OCI-LY1 (cell line): ENCODE results near the gene MAP1A.
"Not testable (repeated sequence)": the region's sequence is repeated elsewhere in the genome, so short reads cannot be mapped to it uniquely, and the experiment has no call there.

ENCODE experiments used
- H2AFZ ChIP-seq: fragments of 200-600 bp; sonication (generic), shearing (Covaris generic); 2 replicates; pipeline ENCODE4 v1.6.0; 2014; ENCODE audit warnings: antibody characterized with exemption, mild to moderate bottlenecking, low read length
- H3F3A ChIP-seq: fragments of 200-600 bp; sonication (generic), shearing (Covaris generic); 2 replicates; pipeline ENCODE4 v1.6.0; 2014; ENCODE audit warnings: mild to moderate bottlenecking, antibody characterized with exemption, low read length, moderate library complexity; ENCODE audit not compliant: insufficient read depth
- H3K27ac ChIP-seq: fragments of 200-600 bp; sonication (generic); 2 replicates; pipeline ENCODE4 v1.5.1; 2014; ENCODE audit warnings: low read length, mixed run types, mild to moderate bottlenecking, low read depth; ENCODE audit not compliant: poor library complexity, severe bottlenecking
- H3K27me3 ChIP-seq: fragments of 200-600 bp; sonication (generic); 2 replicates; pipeline ENCODE4 v1.6.0; 2014; ENCODE audit warnings: antibody characterized with exemption, mild to moderate bottlenecking, low read length, moderate library complexity; ENCODE audit not compliant: insufficient read depth
- H3K36me3 ChIP-seq: fragments of 200-600 bp; sonication (generic); 2 replicates; pipeline ENCODE4 v1.6.1; 2014; ENCODE audit warnings: mild to moderate bottlenecking, antibody characterized with exemption, low read length, moderate library complexity, mixed read lengths; ENCODE audit not compliant: insufficient read depth
- H3K4me1 ChIP-seq: fragments of 200-600 bp; sonication (generic); 2 replicates; pipeline ENCODE4 v1.5.1; 2014; ENCODE audit warnings: mild to moderate bottlenecking, low read length, moderate library complexity; ENCODE audit not compliant: insufficient read depth, severe bottlenecking
- H3K4me2 ChIP-seq: fragments of 200-600 bp; sonication (generic), shearing (Covaris generic); 2 replicates; pipeline ENCODE4 v1.6.1; 2014; ENCODE audit warnings: low read length
- H3K4me3 ChIP-seq: fragments of 200-600 bp; sonication (generic); 2 replicates; pipeline ENCODE4 v1.5.1; 2014; ENCODE audit warnings: low read length, low read depth, mild to moderate bottlenecking, mixed read lengths; ENCODE audit not compliant: poor library complexity, severe bottlenecking
- H3K79me2 ChIP-seq: fragments of 200-600 bp; shearing (Covaris generic); 2 replicates; pipeline ENCODE4 v1.6.1; 2016; ENCODE audit warnings: mixed run types, low read length, mixed read lengths; ENCODE audit not compliant: insufficient read depth
- H3K9ac ChIP-seq: fragments of 200-600 bp; sonication (generic), shearing (Covaris generic); 2 replicates; pipeline ENCODE4 v1.6.1; 2014; ENCODE audit warnings: mild to moderate bottlenecking, low read length, mixed read lengths
- H3K9me2 ChIP-seq: fragments of 200-600 bp; sonication (generic), shearing (Covaris generic); 2 replicates; pipeline ENCODE4 v1.6.1; 2014; ENCODE audit warnings: low read depth, mild to moderate bottlenecking, low read length, mixed read lengths
- H3K9me3 ChIP-seq: fragments of 200-600 bp; shearing (Covaris generic); 2 replicates; pipeline ENCODE4 v1.6.1; 2014; ENCODE audit warnings: low read length, mixed read lengths
- H4K20me1 ChIP-seq: fragments of 200-600 bp; sonication (generic), shearing (Covaris generic); 2 replicates; pipeline ENCODE4 v1.6.0; 2016; ENCODE audit warnings: mild to moderate bottlenecking, low read length; ENCODE audit not compliant: insufficient read depth
- EZH2 ChIP-seq: fragments of 200-600 bp; sonication (generic), shearing (Covaris generic); IDR thresholded peaks from 2 replicates; pipeline ENCODE4 v1.8.0; 2017; ENCODE audit warnings: borderline replicate concordance, mixed run types, mild to moderate bottlenecking, antibody characterized with exemption, low read length, moderate library complexity, mixed read lengths
- TF ChIP-seq, protein P1 (sequence below): fragments of 200-600 bp; sonication (generic), shearing (Covaris generic); IDR thresholded peaks from 2 replicates; pipeline ENCODE4 v1.5.1; 2017; ENCODE audit warnings: mild to moderate bottlenecking, antibody characterized with exemption, low read length, moderate library complexity, mixed read lengths

The MAP1A gene

DNA sequence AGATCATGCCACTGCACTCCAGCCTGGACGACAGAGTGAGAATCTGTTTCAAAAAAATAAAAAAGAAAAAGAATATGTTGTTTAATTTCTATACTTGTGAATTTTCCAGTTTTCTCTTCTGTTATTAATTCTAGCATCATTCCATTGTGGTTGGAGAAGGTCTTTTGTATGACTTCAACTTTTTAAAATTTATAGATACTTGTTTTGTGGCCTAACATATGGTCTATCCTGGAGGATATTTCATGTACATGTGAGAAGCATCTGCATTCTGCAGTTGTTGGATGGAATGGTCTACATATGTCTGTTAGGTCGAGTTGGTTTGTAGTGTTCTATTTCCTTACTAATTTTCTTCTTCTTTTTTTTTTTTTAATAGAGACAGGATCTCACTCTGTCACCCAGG, 35.6 kb downstream of the MAP1A start:
- Histone ChIP-seq H4K20me1 (no peaks in the 10 kb centered on the region), H3K36me3 (peaks cover 3% of the 10 kb centered on the region; the same call in 1 of the 2 replicates), H3K9me3 (no peaks in the 10 kb centered on the region), H3K27ac (no peak overlapping the region), H3K4me1 (no peaks in the 10 kb centered on the region), H3K27me3 (no peaks in the 10 kb centered on the region), H2AFZ (no peak overlapping the region), H3F3A (no peaks in the 10 kb centered on the region), H3K9ac (no peak overlapping the region), H3K4me2 (no peak overlapping the region), H3K4me3 (no peak overlapping the region), H3K9me2 (no peaks in the 10 kb centered on the region), H3K79me2 (no peaks in the 10 kb centered on the region)
- TF ChIP-seq, protein P1, sequence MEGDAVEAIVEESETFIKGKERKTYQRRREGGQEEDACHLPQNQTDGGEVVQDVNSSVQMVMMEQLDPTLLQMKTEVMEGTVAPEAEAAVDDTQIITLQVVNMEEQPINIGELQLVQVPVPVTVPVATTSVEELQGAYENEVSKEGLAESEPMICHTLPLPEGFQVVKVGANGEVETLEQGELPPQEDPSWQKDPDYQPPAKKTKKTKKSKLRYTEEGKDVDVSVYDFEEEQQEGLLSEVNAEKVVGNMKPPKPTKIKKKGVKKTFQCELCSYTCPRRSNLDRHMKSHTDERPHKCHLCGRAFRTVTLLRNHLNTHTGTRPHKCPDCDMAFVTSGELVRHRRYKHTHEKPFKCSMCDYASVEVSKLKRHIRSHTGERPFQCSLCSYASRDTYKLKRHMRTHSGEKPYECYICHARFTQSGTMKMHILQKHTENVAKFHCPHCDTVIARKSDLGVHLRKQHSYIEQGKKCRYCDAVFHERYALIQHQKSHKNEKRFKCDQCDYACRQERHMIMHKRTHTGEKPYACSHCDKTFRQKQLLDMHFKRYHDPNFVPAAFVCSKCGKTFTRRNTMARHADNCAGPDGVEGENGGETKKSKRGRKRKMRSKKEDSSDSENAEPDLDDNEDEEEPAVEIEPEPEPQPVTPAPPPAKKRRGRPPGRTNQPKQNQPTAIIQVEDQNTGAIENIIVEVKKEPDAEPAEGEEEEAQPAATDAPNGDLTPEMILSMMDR = no peak
- TF ChIP-seq EZH2 = no peak

DNA sequence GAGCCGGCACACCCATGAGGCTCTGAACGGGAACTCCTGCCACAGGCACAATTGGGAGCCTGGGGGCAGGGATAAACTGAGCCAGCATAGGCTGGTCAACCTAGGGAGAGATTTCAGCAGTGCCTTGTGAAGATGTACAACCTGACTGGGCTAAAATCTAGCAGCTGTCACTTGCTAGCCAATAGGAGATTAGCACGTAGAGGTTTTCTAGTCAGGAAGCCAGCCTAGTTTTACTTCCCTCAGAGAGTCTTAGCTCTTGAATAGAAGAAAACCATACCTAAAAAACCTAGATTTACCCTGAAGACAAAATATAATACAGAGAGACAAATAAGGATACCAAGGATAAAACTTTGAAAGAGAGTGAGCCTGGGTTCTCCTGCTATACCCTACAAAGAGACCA, 45.3 kb downstream of the MAP1A start:
- not testable (repeated sequence) for H3K4me3 ChIP-seq, H3K9me2 ChIP-seq, H3F3A ChIP-seq, H3K9ac ChIP-seq, H3K9me3 ChIP-seq, H3K4me1 ChIP-seq, H2AFZ ChIP-seq, H3K36me3 ChIP-seq, H3K27me3 ChIP-seq, H3K27ac ChIP-seq, H4K20me1 ChIP-seq, H3K79me2 ChIP-seq, H3K4me2 ChIP-seq

DNA sequence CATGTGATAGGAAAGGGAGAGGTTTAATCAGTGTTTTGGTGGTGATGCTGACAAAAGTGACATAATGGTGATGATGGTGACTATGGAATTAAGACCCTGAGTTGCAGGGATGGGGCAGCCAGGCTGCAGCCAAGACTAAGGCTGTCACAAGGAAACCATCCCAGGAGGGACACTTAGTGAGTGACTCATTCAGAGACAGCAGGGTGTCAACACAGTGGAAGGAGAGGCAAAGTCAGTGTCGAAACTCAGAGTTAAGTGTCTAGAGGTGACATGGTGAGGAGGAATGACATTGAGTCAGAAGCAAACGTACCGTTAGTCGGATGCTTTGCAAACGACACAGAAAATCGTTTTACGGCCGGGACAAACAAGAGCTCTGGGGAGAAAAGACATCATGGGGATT, 46.4 kb downstream of the MAP1A start:
- not testable (repeated sequence) for H4K20me1 ChIP-seq, H3K9me2 ChIP-seq, H3K4me2 ChIP-seq

DNA sequence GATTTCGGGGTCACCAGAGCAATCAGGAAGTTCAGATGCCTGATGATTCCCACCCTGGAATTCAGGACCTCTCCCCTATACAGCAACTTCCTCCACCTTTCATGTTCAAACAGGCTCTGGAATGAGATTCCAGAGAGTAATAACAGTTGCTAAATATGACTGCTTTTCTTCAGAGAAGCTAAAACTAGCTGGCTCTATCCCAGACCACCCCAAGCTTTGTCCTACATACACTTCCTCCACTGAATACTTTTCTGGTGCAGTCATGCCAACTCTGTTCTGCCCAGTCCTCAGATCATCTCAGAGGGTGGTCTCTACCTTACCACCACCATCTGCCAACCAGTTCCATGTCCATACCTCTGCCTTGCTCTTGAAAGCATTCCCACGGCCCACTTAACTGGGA, 49.2 kb downstream of the MAP1A start:
- not testable (repeated sequence) for H3K27ac ChIP-seq, H3K4me2 ChIP-seq, H3K9ac ChIP-seq

More for the DNA sequence above, 46.4 kb downstream of the MAP1A start:
- H2AFZ ChIP-seq, H3F3A ChIP-seq, H3K4me3 ChIP-seq, H3K27me3 ChIP-seq, H3K27ac ChIP-seq, H3K9me3 ChIP-seq, H3K9ac ChIP-seq, H3K4me1 ChIP-seq, H3K36me3 ChIP-seq, H3K79me2 ChIP-seq: not testable (repeated sequence)

DNA sequence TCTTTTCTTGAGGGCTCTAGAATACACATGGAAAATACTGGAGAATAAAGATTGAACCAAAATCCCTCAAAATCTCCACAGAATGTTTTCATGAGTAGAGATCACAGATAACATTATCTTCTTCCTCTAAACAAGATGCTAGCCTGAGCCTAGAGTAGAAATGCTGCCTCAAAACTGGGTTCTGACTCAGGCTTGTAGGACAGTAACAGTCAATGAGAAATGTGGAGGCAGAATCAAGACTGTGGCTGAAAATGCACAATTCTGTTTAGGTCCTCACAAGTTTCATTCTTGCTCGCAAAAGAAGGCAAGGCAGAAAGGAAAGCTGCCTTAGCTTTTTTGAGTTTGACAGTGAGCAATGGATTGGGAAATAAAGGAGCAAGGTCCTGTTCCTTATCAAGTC, 57.2 kb downstream of the MAP1A start:
- H3F3A ChIP-seq, H3K36me3 ChIP-seq, H3K9ac ChIP-seq, H3K27me3 ChIP-seq, H3K4me1 ChIP-seq, H3K9me2 ChIP-seq, H3K79me2 ChIP-seq, H4K20me1 ChIP-seq, H3K9me3 ChIP-seq, H3K27ac ChIP-seq, H3K4me3 ChIP-seq, H3K4me2 ChIP-seq, H2AFZ ChIP-seq: not testable (repeated sequence)

More for the DNA sequence above, 49.2 kb downstream of the MAP1A start:
- not testable (repeated sequence) for H3K36me3 ChIP-seq, H3F3A ChIP-seq, H3K27me3 ChIP-seq, H3K9me2 ChIP-seq, H2AFZ ChIP-seq, H3K9me3 ChIP-seq, H3K4me1 ChIP-seq, H3K79me2 ChIP-seq, H4K20me1 ChIP-seq, H3K4me3 ChIP-seq
